Measurements from ENCODE around the gene SAT1.
"Not testable (repeated sequence)": the region's sequence is repeated elsewhere in the genome, so short reads cannot be mapped to it uniquely, and the experiment has no call there.

Gene SAT1

GRCh38 chrX:23782863-23783588 is at the start of gene SAT1:
SAT1 (plus strand) TSS chrX:23783173; CDS start chrX:23783352, 179 bp downstream.
- DNase-seq: peak; percentile 93

- no peak for DNase-seq
Measured at GRCh38 chrX:23736030-23736429, 46.9 kb upstream of the SAT1 start.

GRCh38 chrX:23737413-23737812 is 45.6 kb upstream of the SAT1 start:
- DNase-seq: no peak

- DNase-seq: peak; percentile 80
Measured at GRCh38 chrX:23742174-23742696, 40.7 kb upstream of the SAT1 start.

GRCh38 chrX:23742697-23743622 is 40.0 kb upstream of the SAT1 start, which contains the start of gene ACOT9:
ACOT9 (minus strand) TSS chrX:23743276; CDS start chrX:23743144, 132 bp downstream.
- DNase-seq: peak; percentile 91

GRCh38 chrX:23743623-23743971 is 39.4 kb upstream of the SAT1 start:
- DNase-seq: not testable (repeated sequence)

- DNase-seq: no peak
Measured at GRCh38 chrX:23745786-23746185, 37.2 kb upstream of the SAT1 start.

GRCh38 chrX:23749129-23749528 is 33.8 kb upstream of the SAT1 start:
- no peak for DNase-seq

- DNase-seq: peak; percentile 6
Measured at GRCh38 chrX:23749576-23749975, 33.4 kb upstream of the SAT1 start.

GRCh38 chrX:23752740-23753415 is 30.1 kb upstream of the SAT1 start:
- DNase-seq: peak; percentile 85

- no peak for DNase-seq
Measured at GRCh38 chrX:23754664-23755063, 28.3 kb upstream of the SAT1 start.

- peak; percentile 55 for DNase-seq
Measured at GRCh38 chrX:23756165-23756564, 26.8 kb upstream of the SAT1 start.

GRCh38 chrX:23759821-23760220 is 23.2 kb upstream of the SAT1 start:
- DNase-seq: no peak

GRCh38 chrX:23764188-23764984 is 18.6 kb upstream of the SAT1 start:
- no peak for DNase-seq

GRCh38 chrX:23765449-23765848 is 17.5 kb upstream of the SAT1 start:
- DNase-seq: peak; percentile 36

GRCh38 chrX:23765868-23766267 is 17.1 kb upstream of the SAT1 start:
- DNase-seq: no peak

- no peak for DNase-seq
Measured at GRCh38 chrX:23766650-23767551, 16.1 kb upstream of the SAT1 start.

GRCh38 chrX:23770142-23770541 is 12.8 kb upstream of the SAT1 start:
- DNase-seq: no peak

- not testable (repeated sequence) for DNase-seq
Measured at GRCh38 chrX:23771086-23771485, 11.9 kb upstream of the SAT1 start.

- DNase-seq: no peak
Measured at GRCh38 chrX:23773601-23774175, 9.3 kb upstream of the SAT1 start.

GRCh38 chrX:23776363-23776762 is 6.6 kb upstream of the SAT1 start:
- DNase-seq: no peak

All from EL (cell line).